HG02970 (cell line): ENCODE measurements around the gene HACD4.

Experiments used
- ATAC-seq: cut with Tn5 transposase; IDR thresholded peaks from one replicate; pipeline ENCODE4 v1.9.1; 2021; ENCODE audit warnings: mild to moderate bottlenecking, moderate library complexity, moderate number of reproducible peaks; ENCODE audit not compliant: unreplicated experiment, low FRiP score

Gene HACD4

DNA sequence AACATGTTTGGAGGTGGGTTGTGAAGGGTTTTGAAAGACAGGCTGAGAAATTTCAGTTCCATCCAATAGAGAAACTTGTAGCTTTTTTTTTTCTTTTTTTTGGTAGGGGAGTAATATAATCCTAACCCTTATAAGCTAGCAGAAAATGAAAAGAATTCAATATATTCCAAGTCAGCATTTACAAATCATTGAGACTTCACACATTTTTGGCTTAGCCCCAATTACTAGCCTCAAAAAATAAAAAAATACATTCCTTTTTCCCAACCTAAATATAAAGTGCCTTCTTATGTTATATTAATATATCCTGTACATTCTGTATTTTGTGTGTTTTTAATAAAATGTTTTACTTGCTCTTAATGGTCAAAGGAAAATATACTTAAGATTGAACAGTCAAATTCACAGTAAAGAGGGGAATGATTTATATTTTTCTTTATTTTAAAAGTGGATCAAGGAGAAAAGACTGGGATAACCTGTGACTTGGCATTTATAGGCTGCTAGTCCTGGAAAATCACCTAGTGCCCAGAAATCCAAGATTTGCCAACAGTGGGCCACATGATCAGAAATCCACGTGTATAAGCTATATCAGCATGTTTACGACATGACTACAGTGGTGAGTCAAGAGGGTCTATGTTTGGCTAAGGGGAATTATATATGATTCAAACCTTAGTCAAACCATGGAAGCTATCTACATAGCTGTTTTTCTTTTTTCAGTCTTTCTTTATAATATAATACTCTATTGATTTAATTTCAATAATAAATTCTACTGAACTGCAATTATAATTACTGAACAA lies 14.5 kb downstream of the HACD4 start:
- ATAC-seq, result no peak

DNA sequence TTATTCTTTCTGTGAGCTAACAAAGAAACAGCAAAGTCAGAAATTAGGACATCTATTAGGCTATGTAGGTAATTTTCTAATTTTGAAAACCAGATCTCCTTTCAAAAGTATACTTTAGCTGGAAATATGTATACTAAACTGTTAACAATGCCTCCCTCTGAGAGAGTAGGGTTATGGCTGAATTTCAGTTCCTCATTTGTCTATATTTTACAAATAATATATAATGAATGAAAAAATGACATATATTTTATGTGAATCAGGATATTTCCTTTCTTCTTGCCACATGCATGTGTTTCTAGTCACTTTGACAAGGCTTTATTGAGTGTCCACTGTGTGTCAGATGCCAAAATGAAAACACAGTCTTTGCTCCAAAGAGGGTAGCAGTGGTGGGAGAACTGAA lies 15.4 kb downstream of the HACD4 start:
- no peak for ATAC-seq

DNA sequence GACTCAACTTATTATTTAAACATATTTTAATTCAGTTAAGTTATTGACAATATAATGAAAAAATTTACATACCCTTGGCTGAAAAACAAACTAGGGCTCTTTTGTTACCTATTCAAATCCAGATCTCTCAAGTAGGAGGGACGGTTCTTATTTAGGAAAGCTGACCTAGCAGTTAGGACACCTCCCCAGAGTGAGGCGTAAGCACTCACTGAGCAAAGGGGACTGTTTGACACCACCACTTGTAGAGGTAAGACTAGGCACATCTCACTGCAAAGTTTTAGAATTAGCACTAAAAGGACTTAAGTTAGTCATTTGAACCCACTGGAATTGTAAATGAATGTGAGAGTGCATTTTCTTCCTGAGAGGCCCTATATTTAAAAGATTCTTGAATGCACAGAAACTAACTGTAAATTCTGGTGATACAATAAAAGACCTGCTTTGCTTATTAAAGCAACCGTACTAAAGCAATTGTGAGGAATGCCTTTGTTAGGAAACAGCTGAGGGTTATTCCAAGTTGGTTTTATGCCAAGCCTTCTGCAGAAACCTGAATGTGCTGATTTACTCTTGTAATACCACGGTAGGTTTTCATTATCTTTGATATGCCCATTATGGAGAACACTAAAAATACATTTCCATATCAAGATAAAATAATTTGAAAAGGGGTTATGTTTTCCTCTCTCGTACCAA lies 16.2 kb downstream of the HACD4 start:
- ATAC-seq, result no peak

DNA sequence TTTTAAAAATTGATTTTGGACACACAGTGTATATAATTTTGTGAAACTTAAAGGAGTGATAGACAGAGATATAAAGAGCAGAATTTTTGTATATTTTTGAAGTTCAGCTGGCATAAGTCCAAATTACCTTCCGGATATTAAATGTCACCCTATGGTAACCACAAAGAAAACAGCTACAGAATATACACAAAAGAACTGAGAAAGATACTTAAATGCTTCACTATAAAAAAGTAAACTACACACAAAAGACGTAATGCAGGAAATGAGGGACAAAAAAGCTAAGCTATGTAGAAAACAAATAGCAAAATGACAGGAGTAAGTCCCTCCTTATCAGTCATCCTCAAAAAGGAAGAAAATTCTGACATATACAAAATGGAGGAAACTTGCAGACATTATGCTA lies 29.4 kb downstream of the HACD4 start:
- no peak for ATAC-seq

DNA sequence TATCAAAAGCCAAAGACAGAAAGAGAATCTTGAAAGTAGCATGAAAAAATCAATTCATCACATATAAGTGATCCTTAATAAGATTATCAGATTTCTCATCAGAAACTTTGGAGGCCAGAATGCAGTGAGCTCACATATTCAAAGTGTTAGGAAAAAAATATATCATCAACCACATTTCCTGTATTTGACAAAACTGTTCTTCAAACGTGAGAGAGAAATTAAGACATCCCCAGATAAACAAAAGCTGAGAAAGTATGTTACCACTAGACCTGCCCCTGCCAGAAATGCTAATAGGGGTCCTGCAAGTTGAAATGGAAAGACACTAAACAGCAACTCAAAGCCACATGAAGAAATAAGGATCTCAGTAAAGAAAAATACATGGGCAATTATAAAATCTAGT lies 29.9 kb downstream of the HACD4 start:
- ATAC-seq, result no peak

DNA sequence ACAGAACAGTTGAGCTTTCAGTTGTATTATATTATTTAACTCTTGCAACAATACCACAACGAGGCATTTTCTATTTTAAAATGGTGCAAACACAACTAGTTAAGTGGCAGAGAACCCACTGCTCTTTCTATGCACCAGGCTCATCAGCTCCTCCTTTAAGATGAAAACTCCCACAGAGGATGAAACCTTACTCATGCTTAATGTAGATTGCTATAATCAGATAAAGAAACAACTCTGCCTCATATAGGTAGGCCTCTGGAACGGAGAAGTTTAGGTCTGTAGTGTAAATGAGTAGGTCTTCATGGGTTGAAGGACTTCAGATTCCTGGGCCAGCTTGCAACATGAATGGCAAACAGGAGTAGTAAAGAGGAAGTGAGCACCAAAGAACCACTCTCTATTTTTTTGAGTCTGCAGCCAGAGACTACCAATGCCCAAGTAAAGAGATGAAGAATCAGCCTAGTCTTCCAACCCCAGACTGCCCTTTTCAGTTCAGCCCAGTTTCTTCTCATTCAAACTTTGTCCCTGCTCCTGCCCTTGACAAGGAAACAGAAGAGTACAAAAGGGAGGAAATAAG lies 33.9 kb downstream of the HACD4 start:
- no peak for ATAC-seq

DNA sequence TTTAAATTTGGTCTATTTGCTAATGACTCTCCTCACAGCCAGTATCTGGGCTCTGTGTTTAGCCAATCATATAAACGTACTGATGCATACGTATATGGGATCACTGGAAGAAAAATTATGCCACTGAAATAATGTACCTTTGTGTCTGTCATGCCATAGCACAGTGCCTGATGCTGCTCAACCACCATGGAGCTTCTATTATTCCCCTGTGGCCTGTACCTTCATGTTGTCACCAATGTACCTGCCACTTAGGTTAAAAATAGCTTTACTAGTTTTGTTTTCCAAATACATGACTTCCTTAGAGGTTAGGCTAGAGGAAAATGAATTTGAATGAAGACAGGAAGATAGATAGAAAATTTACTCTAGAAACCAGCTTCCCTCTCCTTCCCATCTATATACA lies 34.6 kb downstream of the HACD4 start:
- ATAC-seq, result no peak

DNA sequence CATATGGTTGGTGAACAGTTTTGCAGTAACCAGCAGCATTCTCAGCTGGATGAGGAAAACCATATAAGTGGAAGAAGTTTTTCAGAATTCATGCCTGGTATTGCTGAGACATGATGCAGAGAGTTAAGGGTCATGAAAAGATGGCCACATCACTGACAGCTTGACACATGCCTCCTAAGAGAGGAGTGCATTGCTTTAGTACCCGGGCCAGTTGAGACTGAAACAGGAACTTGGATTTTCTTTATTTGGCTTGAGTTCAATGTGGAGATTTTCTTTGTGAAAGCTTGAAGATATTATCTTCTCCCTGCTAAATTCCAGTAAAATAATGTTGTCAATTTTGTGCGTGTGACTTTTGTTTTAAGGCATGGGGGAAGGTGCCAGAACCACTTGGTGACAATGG lies 35.8 kb downstream of the HACD4 start:
- ATAC-seq, result no peak

DNA sequence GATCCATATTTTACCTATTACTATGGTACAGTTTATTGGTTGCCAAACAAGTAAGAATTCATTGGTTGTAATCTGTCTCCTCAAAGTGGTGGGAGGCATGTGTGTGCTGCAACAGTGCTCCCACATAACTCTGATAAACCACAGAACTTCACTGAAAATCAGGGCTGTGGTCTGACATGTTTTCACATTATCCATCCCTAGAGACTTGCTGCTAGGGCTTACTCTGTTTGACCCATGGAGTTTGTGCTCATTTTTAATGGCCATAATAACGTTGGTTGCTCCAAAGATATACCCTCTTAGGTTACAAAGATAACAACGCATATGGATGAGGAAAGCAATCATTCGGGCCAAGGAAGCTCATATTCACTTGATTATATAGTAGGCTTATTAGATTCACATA lies 37.0 kb downstream of the HACD4 start:
- ATAC-seq, result no peak

DNA sequence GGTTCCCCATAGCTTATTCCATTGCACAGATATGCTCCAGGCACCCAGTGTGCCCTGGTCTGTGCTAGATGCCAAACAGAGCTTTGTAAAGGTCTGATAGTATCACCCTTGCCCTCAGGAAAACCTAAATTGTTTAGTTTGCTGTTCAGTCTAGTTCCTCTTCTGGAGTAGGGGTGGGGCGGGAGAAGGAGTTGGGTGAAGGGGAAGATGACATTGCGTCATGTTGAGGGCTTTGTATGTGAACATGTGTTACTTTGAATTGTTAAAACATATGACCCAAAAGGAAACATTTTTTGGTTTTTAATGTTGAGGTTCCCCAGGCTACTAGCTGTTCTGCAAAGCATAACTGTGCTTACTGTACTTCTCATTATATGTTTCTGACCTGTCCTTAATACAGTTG lies 40.6 kb downstream of the HACD4 start:
- ATAC-seq, result no peak

DNA sequence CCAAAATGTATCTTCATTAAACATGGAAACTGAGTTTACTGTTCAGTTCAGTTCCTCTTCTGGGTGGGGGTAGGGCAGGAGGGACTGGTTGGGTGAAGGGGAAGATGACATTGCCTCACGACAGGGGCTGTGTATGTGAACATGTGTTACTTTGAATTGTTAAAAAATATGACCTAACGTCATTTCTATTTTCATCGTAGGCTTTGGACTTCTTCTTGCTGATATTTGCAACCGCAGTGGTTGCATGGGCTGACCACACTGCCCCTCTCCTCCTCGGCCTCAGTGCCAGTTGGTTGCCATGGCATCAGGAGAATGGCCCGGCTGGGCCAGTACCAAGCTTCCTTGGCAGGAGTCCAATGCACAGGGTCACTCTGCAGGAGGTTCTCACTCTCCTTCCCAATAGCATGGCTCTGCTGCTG lies 41.5 kb downstream of the HACD4 start:
- no peak for ATAC-seq

DNA sequence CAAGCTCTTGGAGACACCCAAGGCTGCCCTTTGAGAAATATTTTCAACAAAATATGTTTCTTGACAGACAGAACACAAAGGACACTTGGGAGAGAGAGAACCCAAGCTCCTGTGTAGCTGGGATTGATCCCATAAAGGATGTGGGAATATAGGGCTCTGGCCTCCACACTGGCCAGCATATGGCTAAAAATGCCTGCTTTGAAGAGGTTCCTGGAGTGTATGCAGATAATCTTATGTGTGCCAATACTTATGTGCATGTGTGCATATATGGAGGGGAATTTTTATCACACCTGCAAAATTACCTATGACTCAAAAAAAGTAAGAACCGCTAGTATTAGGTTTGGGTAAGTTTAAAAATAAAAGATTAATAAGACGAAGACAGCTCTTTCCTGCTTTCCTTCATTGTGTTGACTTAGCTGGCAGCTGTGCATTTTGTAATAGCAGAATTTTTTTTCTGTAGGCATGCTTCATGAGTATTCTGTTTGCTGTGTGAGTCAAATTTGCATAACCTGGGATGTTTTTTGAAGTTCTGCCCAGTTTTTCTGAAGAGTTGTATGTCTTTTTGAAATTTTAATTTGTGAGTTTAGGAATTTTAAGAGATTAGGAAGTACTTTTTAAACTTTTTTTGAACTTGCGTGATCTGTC lies 42.6 kb downstream of the HACD4 start:
- ATAC-seq, result no peak

DNA sequence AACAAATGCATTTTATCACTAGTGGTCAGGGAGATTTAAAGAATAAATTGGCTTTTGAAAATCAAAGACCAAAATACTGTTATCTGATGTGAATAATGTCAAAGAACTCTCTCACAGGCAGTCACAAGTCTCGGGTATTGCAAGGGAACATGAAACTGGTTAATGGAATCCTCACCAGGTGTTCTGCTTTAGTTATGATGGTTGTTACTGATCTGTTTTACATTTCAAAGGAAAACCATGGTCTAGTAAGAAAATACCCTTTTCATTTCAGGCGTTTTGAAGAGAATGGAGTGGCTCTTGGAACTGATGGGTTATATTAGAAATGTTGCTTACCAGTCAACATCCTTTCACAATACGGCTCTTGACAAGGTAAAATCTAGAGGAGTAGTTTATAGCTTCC lies 43.4 kb downstream of the HACD4 start:
- ATAC-seq, result no peak

DNA sequence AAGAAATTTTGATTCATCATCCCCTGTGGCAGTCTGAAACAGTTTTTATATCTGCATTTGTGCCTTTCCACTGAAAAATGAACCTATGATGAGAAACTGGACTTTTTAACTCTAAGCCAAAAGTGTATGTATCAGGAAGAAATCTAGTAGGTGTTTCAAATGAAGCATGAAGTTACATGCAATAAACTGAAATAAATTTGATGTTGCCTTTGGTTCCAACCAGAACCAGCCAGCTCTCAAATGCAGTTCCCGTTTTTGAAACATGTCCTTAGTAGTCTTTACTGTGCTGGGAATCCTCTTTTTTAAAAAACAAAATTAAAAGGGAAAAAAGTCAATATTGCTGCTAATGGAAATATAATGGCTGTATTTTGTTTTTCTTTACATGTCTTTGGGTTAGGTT lies 43.9 kb downstream of the HACD4 start:
- no peak for ATAC-seq

DNA sequence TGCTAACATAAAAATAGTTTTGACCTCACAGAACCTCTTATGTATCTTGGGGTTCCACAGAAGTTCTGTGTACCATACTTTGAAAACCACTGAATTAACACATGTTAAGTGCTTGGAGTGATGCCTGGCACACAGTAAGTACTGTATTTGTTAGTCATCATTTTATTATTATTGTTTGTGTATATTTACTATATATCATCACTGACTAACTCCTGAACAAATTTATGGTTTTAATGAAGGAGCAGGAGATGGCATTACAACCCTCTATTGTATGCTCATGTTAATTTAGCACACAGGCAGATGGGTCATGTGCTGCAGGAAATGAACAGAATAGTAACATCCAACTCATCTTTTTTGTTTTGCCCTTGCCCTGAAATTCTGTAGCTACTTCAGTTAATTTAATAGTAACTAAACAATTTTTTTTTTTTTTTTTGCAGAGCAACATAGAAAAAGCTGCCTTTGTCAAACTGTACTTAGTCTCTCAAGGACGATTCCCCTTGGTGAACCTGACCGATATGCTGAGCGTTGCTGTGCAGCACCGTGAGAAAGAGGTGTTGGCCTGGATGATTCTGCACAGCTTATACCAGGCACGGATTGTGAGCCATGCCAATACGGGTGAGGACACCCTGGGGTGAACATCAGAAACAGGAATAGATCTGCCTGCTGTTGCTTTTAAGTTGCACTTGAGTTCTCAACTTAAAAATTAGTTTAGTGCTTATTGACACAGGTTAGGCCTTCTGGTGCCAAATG lies 45.4 kb downstream of the HACD4 start:
- no peak for ATAC-seq

DNA sequence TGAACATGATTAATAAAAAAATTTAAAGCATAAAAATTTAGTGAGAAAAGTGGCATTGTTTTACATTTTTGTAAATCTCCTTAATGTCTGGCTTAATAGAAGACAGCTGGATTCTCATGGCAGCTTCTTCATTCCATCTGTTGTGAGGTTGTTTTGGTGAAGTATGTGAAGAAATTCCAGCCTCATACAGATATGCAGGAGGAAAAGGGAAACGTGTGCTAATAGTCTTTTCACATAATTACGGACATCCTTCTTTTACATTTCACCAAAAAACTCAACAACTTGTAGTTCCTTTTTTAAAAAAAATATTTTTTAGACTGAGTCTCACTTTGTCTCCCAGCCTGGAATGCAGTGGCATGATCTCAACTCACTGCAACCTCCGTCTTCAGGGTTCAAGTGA lies 46.9 kb downstream of the HACD4 start:
- ATAC-seq, result no peak

DNA sequence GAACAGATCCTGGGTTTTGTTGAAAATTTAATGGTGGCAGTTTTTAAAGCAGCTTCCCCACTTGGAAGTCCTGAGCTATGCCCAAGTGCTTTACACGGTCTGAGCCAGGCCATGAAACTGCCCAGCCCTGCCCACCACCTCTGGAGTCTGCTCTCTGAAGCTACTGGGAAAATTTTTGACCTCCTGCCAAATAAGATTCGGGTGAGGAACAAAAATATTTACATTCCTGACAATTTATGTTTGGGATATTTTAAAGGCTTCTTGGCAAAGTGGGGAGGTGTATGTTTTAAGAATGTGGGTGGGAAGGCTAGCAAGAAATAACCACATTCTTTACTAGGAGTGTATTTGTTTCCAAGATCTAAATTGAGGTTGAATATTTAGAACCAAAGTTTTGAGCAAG lies 50.0 kb downstream of the HACD4 start:
- ATAC-seq, result no peak

DNA sequence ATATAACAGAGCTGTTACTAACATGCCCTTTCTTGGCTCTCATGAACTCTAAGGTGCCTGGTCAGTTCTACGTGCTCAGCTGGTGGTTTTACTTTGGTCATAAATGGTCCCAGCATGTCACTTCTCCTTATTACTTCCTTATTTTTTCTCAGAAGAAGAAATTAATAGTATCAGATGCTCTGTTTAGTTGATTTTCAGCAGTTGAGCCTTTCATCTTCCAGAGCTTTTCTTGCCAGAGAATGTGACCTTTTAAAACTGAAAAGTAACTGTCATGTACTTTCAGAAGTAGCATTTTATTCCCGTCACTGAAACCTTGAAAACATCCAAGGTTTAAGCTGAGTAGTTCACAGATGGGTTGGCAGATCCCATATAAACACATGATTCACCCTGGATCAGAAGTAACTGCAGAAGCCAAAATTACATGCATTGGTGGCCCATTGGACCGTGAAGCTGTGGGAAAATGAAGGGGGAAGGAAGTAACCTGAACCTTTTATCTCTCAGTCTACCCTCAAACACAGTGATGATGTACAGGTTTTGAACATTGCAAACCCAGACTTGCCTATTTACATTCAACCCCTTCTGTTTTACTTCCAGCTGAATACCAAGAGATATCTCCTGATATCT lies 50.5 kb downstream of the HACD4 start:
- ATAC-seq, result no peak

DNA sequence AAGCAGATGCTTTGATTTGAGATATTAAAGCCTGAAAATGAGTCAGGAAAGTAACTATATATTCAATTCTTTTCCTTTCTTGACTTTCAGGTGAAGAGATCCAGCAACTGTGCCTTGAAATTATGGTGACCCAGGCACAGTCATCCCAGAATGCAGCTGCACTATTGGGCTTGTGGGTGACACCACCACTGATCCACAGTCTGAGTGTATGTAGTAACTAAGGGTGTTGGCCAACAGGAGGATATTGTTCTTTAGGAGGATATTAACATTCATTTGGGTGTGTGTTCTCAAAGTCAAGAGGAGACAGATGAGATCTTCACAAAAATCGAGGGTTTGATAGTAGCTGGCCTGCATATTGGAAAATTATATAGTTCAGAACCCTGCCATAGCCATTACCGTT lies 53.2 kb downstream of the HACD4 start:
- ATAC-seq, result no peak
